GM12878 (cell line): ENCODE measurements around the gene ANXA4. TPM values are rescaled to one million over a fixed set of nuclear protein-coding genes. Genes with fewer than 3 reads are reported as not detected.

Experiments used
- ATAC-seq: fragments of 200-7000 bp; cut with Tn5 transposase; 3 replicates; pipeline ENCODE4 v1.9.1; 2020; ENCODE audit warnings: mild to moderate bottlenecking, moderate library complexity
- BruUV-seq: library from RNA; stranded (reverse); fragments of 400-500 nt; replicated peaks from 2 replicates; lab custom pipeline; 2021; lab: Mats Ljungman, UMichigan
- CTCF ChIA-PET: fragments of 300-600 bp; sonication (Branson Sonifier 250); formaldehyde crosslinking; extraction: SDS; loops from one replicate; lab custom pipeline; 2021; ENCODE audit warnings: inconsistent platforms; lab: Yijun Ruan, JAX
- POLR2A ChIA-PET: fragments of 350-600 bp; formaldehyde crosslinking; extraction: SDS; loops from one replicate; lab custom pipeline; 2021; ENCODE audit warnings: inconsistent platforms; lab: Charles Lee
- RAD21 ChIA-PET: fragments of 300-600 bp; sonication (Branson Sonifier 250); formaldehyde crosslinking; loops from one replicate; lab custom pipeline; 2023; ENCODE audit warnings: antibody characterized with exemption; ENCODE audit not compliant: unreplicated experiment; lab: Charles Lee
- SMC1A ChIA-PET: fragments of 300-600 bp; sonication (Branson Sonifier 250); formaldehyde crosslinking; loops from one replicate; lab custom pipeline; 2023; ENCODE audit not compliant: unreplicated experiment, uncharacterized antibody; lab: Charles Lee
- DNase-seq: peaks from one replicate; pipeline ENCODE4 v3.0.0-alpha.2; 2011; ENCODE audit warnings: low read depth, low spot score
- FAIRE-seq: peaks from 3 replicates; lab custom pipeline; 2011; peaks lifted over from hg19 to GRCh38; lab: Jason Lieb, UNC
- H2AFZ ChIP-seq: 2 replicates; pipeline ENCODE4 v1.6.0; 2011; ENCODE audit warnings: low read depth, low read length, control low read depth; ENCODE audit not compliant: control insufficient read depth
- H3K27ac ChIP-seq: 2 replicates; pipeline ENCODE4 v1.5.1; 2011; ENCODE audit warnings: control low read depth; ENCODE audit not compliant: control insufficient read depth, insufficient read depth
- H3K27me3 ChIP-seq, 2 experiments: replicated peaks in 1 of 2; 2 replicates each; pipeline versions ENCODE4 v1.6.0 to v1.6.1; 2011; ENCODE audit warnings: low read length in 1 of 2; ENCODE audit not compliant: control insufficient read depth in 2 of 2, insufficient read depth in 2 of 2
- H3K36me3 ChIP-seq, 2 experiments: 2 replicates each; pipeline ENCODE4 v1.5.1; 2011; ENCODE audit warnings: low read length in 1 of 2; ENCODE audit not compliant: control insufficient read depth in 2 of 2, insufficient read depth in 2 of 2
- H3K4me1 ChIP-seq: 2 replicates; pipeline ENCODE4 v1.6.1; 2011; ENCODE audit warnings: mild to moderate bottlenecking, low read length, moderate library complexity, mixed read lengths; ENCODE audit not compliant: control insufficient read depth, insufficient read depth
- H3K4me2 ChIP-seq: 2 replicates; pipeline ENCODE4 v1.6.0; 2011; ENCODE audit warnings: control low read depth; ENCODE audit not compliant: control insufficient read depth, insufficient read depth
- H3K4me3 ChIP-seq: fragments of 200-600 bp; sonication (generic); 2 replicates; pipeline ENCODE4 v1.5.1; 2016
- H3K79me2 ChIP-seq: 2 replicates; pipeline ENCODE4 v1.6.0; 2011; ENCODE audit warnings: low read length; ENCODE audit not compliant: control insufficient read depth, insufficient read depth
- H3K9ac ChIP-seq: 2 replicates; pipeline ENCODE4 v1.8.0; 2011; ENCODE audit warnings: low read length, control low read depth, mixed read lengths; ENCODE audit not compliant: control insufficient read depth, insufficient read depth
- H3K9me3 ChIP-seq: replicated peaks from 3 replicates; pipeline ENCODE4 v1.5.1; 2011; ENCODE audit warnings: mild to moderate bottlenecking, low read length; ENCODE audit not compliant: control insufficient read depth, insufficient read depth
- H4K20me1 ChIP-seq: 2 replicates; pipeline ENCODE4 v1.6.0; 2011; ENCODE audit not compliant: control insufficient read depth, insufficient read depth
- BCL11A ChIP-seq: IDR thresholded peaks from 2 replicates; pipeline ENCODE4 v1.6.1; 2011; ENCODE audit warnings: low read depth, low read length
- FOS ChIP-seq: IDR thresholded peaks from 3 replicates; pipeline ENCODE4 v1.6.1; 2011; ENCODE audit warnings: borderline replicate concordance; ENCODE audit not compliant: insufficient read length; ENCODE audit errors: extremely low read depth
- IRF4 ChIP-seq: IDR thresholded peaks from 2 replicates; pipeline ENCODE4 v1.6.1; 2011; ENCODE audit warnings: low read depth, low read length
- KDM1A ChIP-seq: fragments of 200-600 bp; sonication (generic); IDR thresholded peaks from 2 replicates; pipeline ENCODE4 v1.6.1; 2016; ENCODE audit warnings: borderline replicate concordance
- RAD21 ChIP-seq: IDR thresholded peaks from 2 replicates; pipeline ENCODE4 v1.6.1; 2011; ENCODE audit warnings: mild to moderate bottlenecking, low read depth, low read length, moderate library complexity; ENCODE audit not compliant: insufficient read depth
- SMAD5 ChIP-seq: IDR thresholded peaks from 2 replicates; pipeline ENCODE4 v1.6.1; 2016; ENCODE audit warnings: antibody characterized with exemption, low read depth
- SP1 ChIP-seq: IDR thresholded peaks from one replicate; pipeline ENCODE4 v1.6.1; 2011; ENCODE audit warnings: low read depth, low read length
- SREBF1 ChIP-seq: IDR thresholded peaks from 2 replicates; pipeline ENCODE4 v1.6.1; 2012; ENCODE audit warnings: mild to moderate bottlenecking, low read length
- WGBS: methylation state at CpG from one replicate; pipeline ENCODE4 v1.1.6; 2016; ENCODE audit warnings: low lambda C conversion rate; ENCODE audit not compliant: insufficient replicate concordance, insufficient coverage; ENCODE audit errors: missing lambda C conversion rate; 5-methylcytosine and 5-hydroxymethylcytosine counted together
- in situ Hi-C: fragments of 300-500 bp; cut with MboI; formaldehyde crosslinking; loops from 9 replicates; pipeline ENCODE4 v1.14.3; 2018; ENCODE audit warnings: mixed read lengths
- intact Hi-C: fragments of 100-400 bp; cut with micrococcal nuclease; formaldehyde crosslinking; loops from one replicate; pipeline ENCODE4 v1.14.2; 2022; ENCODE audit not compliant: unreplicated experiment
- polyA plus RNA-seq, 11 experiments: library from polyadenylated mRNA; depleted of rRNA in 4 of 11; unstranded in 6 of 11; stranded (reverse) in 5 of 11; fragments of >200 nt; fragmentation: Nextera tagmentation in 4 of 11; fragmentation: Illumina TruSeq in 1 of 11; extraction: Ambion mirVana in 4 of 11; extraction: Trizol in 1 of 11; gene quantifications; 1 replicate in 1 of 11; 2 replicates in 10 of 11; pipeline versions ENCODE4 v1.2.1 to v1.2.3, GENCODE V29; 2011 to 2016; ENCODE audit warnings: inconsistent platforms in 2 of 11, missing spikeins in 2 of 11, low read depth in 1 of 11
- total RNA-seq, 4 experiments: library from RNA; depleted of rRNA in 3 of 4; stranded (reverse); fragments of >200 nt in 3 of 4; fragmentation: Illumina TruSeq in 1 of 4; extraction: Trizol in 1 of 4; gene quantifications; 2 replicates each; pipeline versions ENCODE4 v1.2.1 to v1.2.3, GENCODE V29; 2013 to 2021

The ANXA4 gene
- total and polyA plus RNA-seq, 10 of the 15 experiments (the other 5 are each of a cell fraction or from before 2014, with no cell fraction given), result 16.3 to 97.2 (median 71.0) TPM

DNA sequence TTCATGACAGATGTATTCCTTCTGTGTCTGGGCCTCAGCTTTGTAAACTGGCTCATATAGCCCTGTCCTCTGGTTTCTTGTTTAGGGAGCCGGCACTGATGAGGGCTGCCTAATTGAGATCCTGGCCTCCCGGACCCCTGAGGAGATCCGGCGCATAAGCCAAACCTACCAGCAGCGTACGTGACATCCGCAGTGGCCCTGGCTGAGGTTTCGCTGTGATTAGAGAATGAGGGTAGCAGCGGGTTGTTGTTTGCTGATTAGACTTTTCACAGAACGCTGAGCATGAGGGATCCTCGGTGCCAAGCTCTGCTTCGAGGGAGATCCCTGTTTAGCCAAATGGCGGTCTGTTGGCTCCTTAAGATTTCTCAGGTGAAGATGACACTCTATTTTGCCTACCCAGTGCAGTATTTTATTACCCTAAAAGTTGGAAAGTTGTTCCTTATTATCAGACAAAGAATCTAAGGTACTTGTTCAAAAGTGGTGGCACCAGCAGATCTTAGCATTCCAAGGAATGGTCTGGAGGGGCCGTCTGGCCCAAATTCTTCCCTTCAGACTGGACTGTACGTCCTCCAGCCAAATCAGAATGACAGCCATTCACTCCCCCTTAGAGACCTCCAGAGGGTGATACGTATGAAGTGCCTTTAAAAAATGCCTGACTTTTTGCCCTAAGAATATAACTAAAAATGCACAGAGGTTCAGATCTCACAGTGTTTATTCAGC lies 66.0 kb downstream of the ANXA4 start:
- FAIRE-seq (no peak), ATAC-seq (no peak), DNase-seq (no peak)
- BruUV-seq, result no TSS peak
- in situ Hi-C loops, result loop anchor here (5.0 to 25.0 kb wide), 2 partner anchors 66 to 246 kb away; partner anchors contain the start of gene ANXA4
- Histone ChIP-seq H3K27ac (no peak overlapping the region), H3K4me3 (no peak overlapping the region), H3K79me2 (no peaks in the 10 kb centered on the region), H3K9ac (no peak overlapping the region), H2AFZ (no peak overlapping the region), H4K20me1 (no peaks in the 10 kb centered on the region), H3K4me1 (peaks cover 14% of the 10 kb centered on the region), H3K9me3 (no peaks in the 10 kb centered on the region), H3K4me2 (no peak overlapping the region), H3K36me3 (peaks cover 5 to 20% of the 10 kb centered on the region in 2 experiments), H3K27me3 (no peaks in the 10 kb centered on the region)
- WGBS, result 95% methylated on average over 16 of the region's 16 CpGs
- POLR2A ChIA-PET, result interaction anchor here (0.5 kb wide), 1 partner anchor 32 kb away, joined by 3 read pairs; no protein-coding TSS in a partner anchor
- SMC1A ChIA-PET, result interaction anchor here (0.7 to 4.6 kb wide), 3 partner anchors 7 to 83 kb away, joined by 4 to 29 read pairs (median 5); no protein-coding TSS in a partner anchor
- RAD21 ChIA-PET, result interaction anchor here (5.8 kb wide), 1 partner anchor 84 kb away, joined by 35 read pairs; no protein-coding TSS in a partner anchor
- TF ChIP-seq SP1 (no peak), SREBF1 (no peak), SMAD5 (no peak), IRF4 (no peak), FOS (no peak), BCL11A (no peak), KDM1A (no peak), RAD21 (no peak)
- CTCF ChIA-PET, result interaction anchor here (11.7 to 13.5 kb wide), 2 partner anchors 9 to 82 kb away, joined by 103 to 408 read pairs; no protein-coding TSS in a partner anchor
- intact Hi-C loops, result no loop called here
